HG02885 (cell line): ENCODE results near the gene BABAM2.
"Not testable (repeated sequence)": the region's sequence is repeated elsewhere in the genome, so short reads cannot be mapped to it uniquely, and the experiment has no call there.

Source experiments
- ATAC-seq: cut with Tn5 transposase; IDR thresholded peaks from one replicate; pipeline ENCODE4 v1.9.1; 2021; ENCODE audit warnings: mild to moderate bottlenecking; ENCODE audit not compliant: unreplicated experiment, poor library complexity

The BABAM2 gene

DNA sequence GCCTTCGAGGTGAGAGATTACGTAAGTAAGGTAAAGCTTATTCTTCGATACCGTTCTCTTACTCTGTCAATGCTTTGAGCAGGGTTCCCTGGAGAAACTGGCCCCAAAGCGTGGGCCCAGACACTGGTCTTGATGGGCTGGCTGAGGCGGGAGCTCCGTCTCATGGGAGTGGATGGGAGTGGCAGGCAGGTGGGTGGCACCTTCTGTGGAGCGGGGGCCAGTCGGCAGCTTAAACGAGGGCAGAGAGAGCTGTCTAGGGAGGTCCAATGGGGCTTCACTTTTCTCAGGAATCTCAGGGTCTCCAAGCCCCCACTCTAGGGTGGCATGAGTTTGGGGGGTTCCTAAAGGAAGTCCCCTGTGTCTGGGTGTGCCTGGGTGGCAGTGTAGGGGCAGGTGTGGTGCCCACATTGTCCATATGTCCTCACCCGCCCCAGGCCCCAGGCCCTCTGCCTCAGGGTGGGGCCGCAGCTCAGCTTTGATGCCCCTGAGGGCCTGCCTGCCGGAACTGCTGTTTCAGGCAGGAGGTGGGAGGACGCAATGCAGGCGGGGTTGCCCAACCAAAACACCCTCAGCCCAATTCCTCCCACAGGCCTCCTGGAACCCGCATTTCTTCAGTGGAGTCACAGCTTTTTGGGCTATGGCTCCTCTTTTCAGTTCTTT is 469.7 kb downstream of the BABAM2 start:
- ATAC-seq, result no peak

DNA sequence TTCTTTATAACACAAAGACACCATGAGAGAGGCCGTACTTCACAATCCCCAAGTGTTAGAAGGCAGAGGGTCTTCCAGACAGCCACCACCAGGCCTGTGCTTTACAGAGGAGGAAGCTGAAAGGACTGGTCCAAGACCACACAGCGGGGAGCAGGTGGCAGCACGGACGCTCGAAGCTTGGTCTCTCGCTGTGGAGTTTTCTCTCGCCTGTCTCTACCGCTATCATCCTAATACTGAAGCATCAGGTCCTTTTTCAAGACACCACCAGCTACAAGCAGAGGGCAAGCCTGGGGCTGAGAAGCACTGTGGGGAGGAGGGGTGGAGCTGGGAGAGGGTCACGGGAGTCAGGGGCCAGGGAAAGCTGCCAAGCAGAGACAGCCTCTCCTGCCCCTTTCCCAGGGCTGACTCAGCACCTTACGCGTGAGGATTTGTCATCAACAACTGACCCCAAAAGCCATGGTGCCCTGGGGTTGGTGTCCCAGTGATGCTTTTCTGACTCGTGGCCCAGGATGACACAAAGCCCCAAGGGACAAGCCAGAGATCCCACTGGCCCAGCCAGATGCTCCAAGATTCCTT is 470.3 kb downstream of the BABAM2 start:
- no peak for ATAC-seq

DNA sequence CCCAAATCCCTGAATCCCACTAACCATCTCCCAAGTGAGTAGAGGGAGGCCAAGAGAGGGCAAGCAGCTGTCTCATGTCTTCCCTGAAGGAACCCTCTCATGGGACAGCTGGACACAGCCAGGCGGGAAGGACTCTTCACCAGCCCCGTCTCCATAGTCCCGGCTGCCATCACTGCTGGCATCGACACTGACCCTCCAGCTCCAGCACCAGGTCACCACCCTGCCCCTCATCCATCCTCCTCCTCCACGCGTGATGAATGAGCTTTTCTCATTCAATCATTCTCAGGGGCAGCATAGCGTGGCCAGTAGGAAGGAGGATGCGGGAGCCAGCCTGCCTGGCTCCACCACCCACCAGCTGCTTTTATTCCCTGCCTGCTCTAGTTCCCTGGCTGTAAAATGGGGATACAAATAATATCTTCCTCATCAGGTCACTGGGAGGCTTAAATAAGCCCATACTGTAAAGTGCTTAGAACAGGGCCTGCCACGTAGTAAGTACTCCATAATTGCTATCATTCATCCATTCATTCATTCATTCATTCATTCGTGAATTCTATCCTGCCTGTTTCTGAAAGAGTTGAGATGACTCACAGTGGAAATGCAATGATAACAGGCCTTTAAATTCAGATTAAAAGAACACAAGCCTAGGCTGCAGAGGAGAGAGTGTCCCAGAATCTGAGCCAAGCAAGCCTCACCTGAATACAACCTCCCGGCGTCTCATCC is 471.6 kb downstream of the BABAM2 start:
- no peak for ATAC-seq

DNA sequence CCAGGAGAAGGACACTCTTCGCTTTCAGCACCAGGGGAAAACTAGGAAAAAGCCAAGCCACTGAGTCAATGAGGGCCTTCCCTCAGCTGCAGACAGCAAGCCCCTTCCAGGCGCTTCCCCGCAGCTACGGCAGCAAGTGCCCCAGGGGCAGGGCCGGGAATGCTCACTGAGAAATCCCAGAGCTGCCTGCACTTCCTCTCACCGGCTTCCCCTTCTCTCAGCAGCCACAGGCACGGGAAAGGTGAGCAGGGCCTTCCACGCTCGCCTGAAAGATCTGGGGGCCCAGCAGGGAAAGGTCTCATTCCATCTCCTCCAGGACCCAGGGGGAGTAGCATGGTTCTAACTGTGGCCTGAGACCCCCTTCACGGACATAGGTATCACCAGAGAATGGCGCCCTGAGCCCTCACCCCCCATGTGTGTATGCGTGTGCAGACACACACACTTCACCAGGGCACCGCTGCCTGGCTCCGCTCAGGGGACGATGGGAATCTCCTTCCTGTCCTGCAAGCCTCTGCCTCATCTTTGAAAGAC is 472.5 kb downstream of the BABAM2 start:
- no peak for ATAC-seq

DNA sequence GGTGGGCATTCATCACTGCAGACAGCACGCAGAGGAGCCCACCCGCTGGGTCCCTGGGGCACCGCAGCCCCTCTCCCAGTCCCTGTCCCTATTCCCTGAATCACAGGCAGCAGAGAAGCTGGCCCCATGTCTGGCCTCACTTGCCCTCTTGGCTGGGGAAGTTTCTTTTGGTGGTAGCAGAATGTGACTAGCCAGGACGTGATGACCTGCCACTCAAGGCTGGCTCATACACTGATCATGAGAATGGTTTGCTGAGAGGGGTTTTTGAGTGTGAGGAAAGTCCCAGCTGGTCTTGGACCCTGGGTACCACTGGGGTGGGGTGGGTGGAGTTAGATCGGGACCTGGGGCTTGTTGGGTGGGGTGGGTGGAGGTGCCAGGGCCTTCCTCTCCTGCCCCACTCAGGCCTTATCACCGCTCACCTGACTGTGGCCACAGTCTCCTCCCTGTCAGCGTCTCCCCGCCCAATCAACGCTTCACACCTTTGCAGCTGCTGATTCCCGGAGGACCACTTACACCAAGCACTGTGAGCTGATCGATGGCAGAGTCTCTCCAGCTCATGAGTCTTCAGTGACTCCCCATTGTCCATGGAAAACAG is 473.3 kb downstream of the BABAM2 start:
- no peak for ATAC-seq

DNA sequence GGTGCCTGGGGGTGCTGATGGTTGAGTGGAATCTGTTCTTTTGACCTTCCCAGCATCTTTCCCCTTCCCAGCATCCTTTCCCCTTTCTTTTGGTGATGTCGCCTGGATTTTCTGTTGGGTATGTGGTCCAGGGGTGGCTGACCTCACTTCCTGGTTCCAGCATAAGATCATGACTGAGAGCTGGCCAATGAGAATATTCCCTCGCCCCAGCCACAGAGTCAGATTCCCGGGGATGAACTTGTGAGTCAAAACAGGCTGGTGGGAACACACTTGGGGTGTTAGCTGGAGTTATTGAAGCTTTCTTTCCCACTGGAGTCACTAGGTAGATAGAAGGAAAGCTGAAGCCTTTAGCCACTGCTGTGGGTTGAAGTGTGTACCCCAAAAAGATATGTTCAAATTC is 474.1 kb downstream of the BABAM2 start:
- ATAC-seq, result no peak

DNA sequence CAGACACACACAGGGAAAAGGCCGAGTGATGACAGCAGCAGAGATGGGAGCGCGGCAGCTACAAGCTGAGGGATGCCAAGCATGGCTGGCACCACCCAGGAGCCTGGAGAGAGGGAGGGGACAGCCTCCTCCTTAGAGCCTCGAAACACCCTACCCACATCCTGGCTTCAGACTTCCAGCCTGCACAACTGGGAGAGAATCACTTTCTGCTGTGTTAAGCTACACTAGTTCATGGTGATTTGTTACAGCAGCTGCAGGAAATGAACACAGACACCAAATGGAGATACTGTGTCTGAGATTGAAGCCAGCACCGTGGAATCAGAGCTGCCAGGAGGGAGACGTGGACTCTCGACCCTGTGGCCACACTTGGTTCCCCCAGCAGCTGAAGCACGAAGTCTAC is 474.6 kb downstream of the BABAM2 start:
- no peak for ATAC-seq

DNA sequence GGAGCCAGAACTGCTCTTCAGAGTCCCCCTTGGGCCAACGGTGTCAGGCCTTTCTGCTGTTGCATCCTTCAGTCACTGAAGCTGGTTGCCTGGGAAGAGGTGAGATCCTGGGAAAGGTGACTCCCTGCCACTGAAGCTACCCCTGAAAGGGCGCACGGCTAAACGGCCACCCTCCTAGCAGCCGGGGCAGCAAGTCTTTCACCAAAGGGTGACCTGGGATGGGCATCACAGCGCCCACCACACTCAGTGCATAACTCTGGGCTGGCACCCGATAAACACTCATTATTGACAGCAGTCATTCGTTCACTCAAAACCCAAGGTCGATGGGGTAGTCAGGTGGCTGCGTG is 475.6 kb downstream of the BABAM2 start:
- no peak for ATAC-seq

DNA sequence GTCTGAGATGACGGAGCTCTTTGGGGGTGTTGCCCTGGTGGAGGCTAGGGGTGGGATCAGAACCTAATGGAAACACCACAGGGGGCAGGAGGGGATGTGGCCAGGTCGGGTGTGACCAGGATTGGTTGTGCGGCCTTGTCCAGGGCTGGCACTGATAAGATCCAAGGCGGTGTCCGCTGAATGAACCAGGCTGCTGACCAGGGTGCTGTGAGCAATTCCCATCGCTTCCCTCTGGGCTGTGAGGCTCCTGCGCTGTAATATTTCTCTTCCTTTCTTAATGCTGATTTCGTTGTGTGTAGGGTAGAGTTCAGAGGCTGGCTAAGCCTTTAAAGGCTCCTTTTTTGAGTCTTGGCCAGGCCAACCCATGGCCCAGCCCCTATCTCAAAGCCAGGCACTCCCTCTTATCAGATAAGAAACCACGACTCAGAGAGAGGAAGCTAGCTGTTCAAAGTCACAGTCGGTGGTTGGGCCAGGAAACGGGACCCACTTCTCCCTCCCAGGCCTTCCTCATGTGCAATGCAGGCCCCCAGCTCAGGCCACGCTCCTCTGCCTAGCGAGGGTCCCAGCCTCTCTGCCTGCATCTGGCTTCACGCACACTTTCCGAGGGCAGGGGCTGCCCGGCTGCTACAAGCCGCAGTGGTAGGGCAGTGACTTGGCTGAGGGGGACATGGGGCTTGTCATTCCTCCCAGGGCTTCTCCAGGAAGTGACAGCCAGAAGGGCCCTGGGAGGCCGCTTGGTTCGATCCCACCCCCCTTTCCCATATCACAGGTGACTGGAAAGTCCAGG is 476.2 kb downstream of the BABAM2 start:
- ATAC-seq, result no peak

DNA sequence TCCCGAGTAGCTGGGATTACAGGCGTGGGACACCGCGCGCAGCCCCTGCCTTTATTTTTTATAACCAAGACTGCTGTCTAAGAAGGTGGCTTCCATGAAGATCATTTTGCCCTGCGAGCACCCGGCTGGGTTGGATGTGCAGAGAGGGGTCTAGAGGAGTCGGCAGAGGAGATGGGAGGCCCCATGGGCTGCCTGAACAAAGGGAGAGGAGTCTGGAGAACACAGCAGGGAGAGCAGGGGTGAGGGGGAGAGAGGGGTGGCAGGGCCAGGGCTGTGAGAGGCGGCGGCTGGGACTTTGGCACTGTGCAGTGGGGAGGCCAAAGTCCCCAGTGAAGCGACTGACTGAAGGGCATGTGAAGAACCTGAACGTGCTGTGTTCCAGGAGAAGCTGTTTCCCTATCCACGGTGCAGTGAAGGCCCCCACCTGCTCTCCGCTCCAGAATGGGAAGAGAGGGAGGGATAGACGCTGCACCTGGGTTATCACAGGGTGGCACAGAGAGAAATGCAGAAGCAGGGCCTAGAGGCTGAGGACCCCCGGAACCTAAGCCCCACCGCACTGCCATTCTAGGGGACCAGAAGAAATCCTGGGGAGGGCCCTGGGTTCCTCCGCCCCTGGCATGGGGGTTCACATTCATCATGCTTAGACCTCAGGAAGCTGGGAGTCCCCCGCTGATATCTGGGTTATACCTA is 477.3 kb downstream of the BABAM2 start:
- no peak for ATAC-seq

DNA sequence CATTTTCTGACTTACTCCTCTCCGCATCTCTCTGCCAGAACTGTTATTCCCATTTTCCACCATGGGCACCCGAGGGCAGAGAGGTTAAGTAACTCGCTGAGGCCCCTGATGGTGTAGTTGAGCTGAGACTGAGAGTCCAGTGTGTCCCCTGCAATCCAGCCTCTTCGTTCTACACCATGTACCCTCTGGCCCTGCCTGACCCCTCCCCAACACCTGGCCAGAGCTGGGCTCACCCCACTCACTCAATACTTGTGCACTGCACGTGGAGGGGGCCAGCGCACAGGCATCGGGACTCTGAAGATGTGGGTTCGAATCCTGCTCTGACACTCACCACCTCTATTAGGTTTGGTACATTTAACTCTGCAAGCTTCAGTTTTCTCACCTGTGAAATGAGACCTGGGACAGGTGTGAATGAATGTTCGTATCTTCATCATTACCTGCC is 477.8 kb downstream of the BABAM2 start:
- ATAC-seq, result no peak

DNA sequence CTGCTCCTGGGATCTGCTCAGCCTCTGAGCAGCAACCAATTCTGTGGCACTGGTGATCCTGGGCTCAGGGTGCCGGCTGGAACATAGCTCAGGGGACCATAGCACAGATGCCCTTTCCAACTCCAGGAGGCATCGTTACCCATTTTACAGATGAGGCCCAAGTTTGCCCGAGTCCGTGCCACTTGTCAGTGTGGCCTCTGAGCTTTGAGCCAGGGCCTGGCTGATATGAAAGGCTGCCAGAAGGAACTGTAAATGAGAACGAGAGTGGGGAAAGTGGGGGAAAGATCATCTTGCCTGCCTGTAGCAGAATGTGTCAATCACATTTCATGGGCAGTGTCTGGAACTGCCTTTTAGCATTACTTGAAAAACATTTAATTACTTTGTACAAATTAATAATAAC is 478.8 kb downstream of the BABAM2 start:
- ATAC-seq, result no peak

DNA sequence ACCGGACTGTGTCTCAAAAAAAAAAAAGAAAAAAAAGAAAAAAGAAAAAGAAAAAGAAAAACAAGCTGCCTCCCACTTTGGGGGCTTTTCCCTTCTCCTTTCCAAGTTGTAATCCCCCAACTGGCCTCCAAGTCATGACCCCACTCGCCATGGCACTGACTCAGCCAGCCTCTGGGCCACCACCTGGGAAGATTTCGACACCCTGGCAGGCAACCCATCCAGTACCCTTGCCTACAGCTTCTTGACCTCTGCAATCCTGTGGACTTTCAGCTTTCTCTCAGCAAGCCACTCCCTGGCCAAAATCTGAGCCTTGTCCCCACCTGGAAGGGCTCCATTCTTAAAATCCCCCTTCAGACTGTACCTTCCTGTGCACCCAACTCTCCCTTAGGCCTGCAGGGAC is 479.8 kb downstream of the BABAM2 start:
- ATAC-seq, result no peak

DNA sequence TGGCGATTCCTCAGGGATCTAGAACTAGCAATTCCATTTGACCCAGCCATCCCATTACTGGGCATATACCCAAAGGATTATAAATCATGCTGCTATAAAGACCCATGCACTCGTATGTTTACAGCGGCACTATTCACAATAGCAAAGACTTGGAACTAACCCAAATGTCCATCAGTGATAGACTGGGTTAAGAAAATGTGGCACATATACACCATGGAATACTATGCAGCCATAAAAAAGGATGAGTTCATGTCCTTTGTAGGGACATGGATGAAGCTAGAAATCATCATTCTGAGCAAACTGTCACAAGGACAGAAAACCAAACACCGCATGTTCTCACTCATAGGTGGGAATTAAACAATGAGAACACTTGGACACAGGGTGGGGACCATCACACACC is 481.2 kb downstream of the BABAM2 start:
- ATAC-seq, result not testable (repeated sequence)

DNA sequence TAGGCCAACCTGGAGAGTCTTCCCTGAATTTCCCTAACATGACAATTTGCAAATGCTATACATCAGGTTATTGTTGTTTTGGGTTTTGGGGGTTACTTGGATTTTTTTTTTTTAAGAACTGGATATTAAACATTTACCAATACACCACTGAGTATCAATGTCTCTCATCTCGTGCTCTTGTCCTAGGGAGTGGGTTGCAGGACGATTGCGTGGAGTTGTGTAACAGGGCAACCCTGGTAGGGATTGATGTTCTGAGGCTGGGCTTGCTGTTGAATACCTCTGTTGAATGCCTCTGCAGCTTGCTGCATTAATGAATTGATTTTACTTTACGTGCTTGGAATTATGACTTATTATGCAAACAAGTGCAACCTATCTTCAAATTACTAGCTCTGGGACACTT is 483.3 kb downstream of the BABAM2 start:
- no peak for ATAC-seq

DNA sequence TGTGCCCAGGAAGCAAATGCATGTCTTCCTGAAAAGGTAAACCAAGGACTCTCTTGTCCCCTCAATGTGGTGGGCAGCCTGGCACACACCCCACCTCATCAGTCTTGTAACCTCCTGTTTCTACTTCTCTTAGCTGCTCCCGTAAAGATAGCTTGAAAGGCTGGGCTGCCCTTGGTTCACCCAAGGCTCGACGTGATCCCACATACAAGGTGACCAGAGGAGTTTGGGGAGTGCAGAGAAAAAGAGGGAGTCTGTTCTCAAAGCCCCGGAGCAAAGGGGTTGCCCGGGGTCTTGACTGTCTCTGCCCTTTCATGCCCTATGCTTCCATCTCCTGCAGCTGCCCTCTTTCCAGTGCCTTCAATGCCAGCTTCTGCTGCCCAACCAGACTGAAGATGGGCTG is 483.8 kb downstream of the BABAM2 start:
- ATAC-seq, result no peak

DNA sequence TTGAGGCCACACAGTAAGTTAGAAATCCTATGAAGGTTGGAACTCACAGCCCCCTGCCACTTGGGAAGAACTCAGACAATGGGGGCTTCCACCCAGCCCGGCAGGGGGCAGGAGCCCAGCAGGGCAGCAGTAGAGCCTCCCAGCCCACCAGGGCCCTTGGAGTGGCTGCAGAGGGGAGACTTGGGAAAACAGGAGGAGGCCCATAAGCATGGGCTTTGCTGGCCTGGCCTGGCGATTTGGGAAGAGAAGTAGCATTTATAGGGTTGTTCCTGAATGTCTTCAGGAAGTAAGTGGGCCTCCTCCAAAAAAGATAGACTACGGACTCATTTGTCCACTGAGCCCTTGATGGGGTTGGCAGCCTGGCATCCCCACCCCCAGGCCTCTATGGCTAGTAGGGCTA is 484.7 kb downstream of the BABAM2 start:
- ATAC-seq, result no peak

DNA sequence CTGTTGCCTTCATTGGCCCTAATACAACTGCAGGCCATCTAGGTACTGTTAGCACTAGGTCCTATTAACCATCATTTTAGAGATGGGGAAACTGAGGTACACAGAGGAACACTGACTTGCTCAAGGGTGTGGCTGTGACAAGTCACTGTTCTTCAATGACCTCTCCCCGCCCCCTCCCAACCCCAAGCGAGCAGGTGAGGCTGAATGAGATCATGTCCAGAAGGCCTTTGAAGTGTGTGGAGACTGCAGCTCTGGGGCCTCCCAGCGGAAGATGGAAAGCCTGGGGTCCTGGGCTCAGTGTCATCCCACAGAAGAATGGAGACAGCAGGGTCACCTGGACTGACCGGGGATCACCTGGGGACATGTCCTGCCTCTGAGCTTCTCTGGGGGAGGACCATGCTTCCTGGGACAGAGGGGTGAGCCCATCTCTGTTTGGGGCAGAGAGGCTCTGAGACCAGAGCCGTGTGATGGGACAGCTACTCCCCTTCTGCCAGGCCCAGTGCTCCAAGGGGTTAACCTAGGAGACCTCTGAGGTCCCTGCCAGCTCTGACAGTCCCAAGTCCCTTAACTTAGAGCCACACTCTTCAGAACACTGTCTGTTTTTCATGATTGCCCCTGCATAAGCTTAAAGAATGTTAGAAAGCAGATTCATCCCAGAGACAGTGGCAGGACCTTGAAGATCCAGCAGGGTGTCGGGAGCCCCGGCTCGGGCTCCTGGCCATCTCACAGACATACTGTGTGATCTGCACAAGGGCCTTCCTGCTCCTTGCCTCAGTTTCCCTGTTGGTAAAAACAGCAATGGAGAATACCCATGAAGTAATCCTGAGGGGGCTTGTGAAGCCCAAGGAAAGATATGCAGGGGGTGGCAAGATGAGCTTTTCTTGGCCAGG is 485.5 kb downstream of the BABAM2 start:
- ATAC-seq, result no peak
